Measurements from ENCODE around the gene MMP8. TPM values are rescaled to one million over a fixed set of nuclear protein-coding genes. Genes with fewer than 3 reads are reported as not detected.
"Not testable (repeated sequence)": the region's sequence is repeated elsewhere in the genome, so short reads cannot be mapped to it uniquely, and the experiment has no call there.

MMP8 gene
- polyA plus RNA-seq, 1 donor from 2014 or later: not detected

GRCh38 chr11:102733232-102733875, 8.6 kb upstream of the MMP8 start:
- H3K4me3 ChIP-seq (ENCODE audit: low read length): no peak overlapping the region
- H3K79me2 ChIP-seq (replicated peaks; ENCODE audit: insufficient read depth, low read length): no peaks in the 10 kb centered on the region
- H3K27me3 ChIP-seq (ENCODE audit: insufficient read depth, low read depth, low read length): no peaks in the 10 kb centered on the region
- H4K20me1 ChIP-seq (ENCODE audit: insufficient read depth): no peaks in the 10 kb centered on the region
- H3K4me2 ChIP-seq (ENCODE audit: low read length): no peak overlapping the region
- no peaks in the 10 kb centered on the region for H3K9me3 ChIP-seq (ENCODE audit: low read length)
- no peaks in the 10 kb centered on the region for H3F3A ChIP-seq (ENCODE audit: insufficient read depth, low read length, poor library complexity, severe bottlenecking)
- TF ChIP-seq EZH2 (IDR thresholded peaks at IDR 0.05; ENCODE audit: borderline replicate concordance, insufficient read depth, low read length, poor library complexity, severe bottlenecking) (no peak), CTCF (IDR thresholded peaks at IDR 0.05; ENCODE audit: poor library complexity, severe bottlenecking) (no peak)
- H3K9me2 ChIP-seq (ENCODE audit: insufficient read depth, low read length): no peaks in the 10 kb centered on the region
- H2AFZ ChIP-seq (ENCODE audit: low read depth, low read length): no peak overlapping the region
- H3K27ac ChIP-seq (ENCODE audit: low read length): no peak overlapping the region
- no peaks in the 10 kb centered on the region for H3K36me3 ChIP-seq (ENCODE audit: insufficient read depth, low read length)
- H3K9ac ChIP-seq (ENCODE audit: low read length): no peak overlapping the region

- H3K79me2 ChIP-seq (replicated peaks; ENCODE audit: insufficient read depth, low read length); H3F3A ChIP-seq (ENCODE audit: insufficient read depth, low read length, poor library complexity, severe bottlenecking); H3K9me3 ChIP-seq (ENCODE audit: low read length); H3K4me2 ChIP-seq (ENCODE audit: low read length); H3K4me3 ChIP-seq (ENCODE audit: low read length); H2AFZ ChIP-seq (ENCODE audit: low read depth, low read length); H3K9me2 ChIP-seq (ENCODE audit: insufficient read depth, low read length); H3K27ac ChIP-seq (ENCODE audit: low read length); H3K9ac ChIP-seq (ENCODE audit: low read length); H4K20me1 ChIP-seq (ENCODE audit: insufficient read depth); H3K27me3 ChIP-seq (ENCODE audit: insufficient read depth, low read depth, low read length); H3K36me3 ChIP-seq (ENCODE audit: insufficient read depth, low read length): not testable (repeated sequence)
Observed at GRCh38 chr11:102730944-102731343, 6.2 kb upstream of the MMP8 start.

- H3K36me3 ChIP-seq (ENCODE audit: insufficient read depth, low read length): no peaks in the 10 kb centered on the region
- no peaks in the 10 kb centered on the region for H3K27me3 ChIP-seq (ENCODE audit: insufficient read depth, low read depth, low read length)
- no peaks in the 10 kb centered on the region for H3F3A ChIP-seq (ENCODE audit: insufficient read depth, low read length, poor library complexity, severe bottlenecking)
- no peak overlapping the region for H2AFZ ChIP-seq (ENCODE audit: low read depth, low read length)
- no peaks in the 10 kb centered on the region for H3K9me2 ChIP-seq (ENCODE audit: insufficient read depth, low read length)
- H3K79me2 ChIP-seq (replicated peaks; ENCODE audit: insufficient read depth, low read length): no peaks in the 10 kb centered on the region
- H3K27ac ChIP-seq (ENCODE audit: low read length): no peak overlapping the region
- no peaks in the 10 kb centered on the region for H3K9me3 ChIP-seq (ENCODE audit: low read length)
- no peak overlapping the region for H3K4me2 ChIP-seq (ENCODE audit: low read length)
- no peak overlapping the region for H3K4me3 ChIP-seq (ENCODE audit: low read length)
- no peaks in the 10 kb centered on the region for H4K20me1 ChIP-seq (ENCODE audit: insufficient read depth)
- H3K9ac ChIP-seq (ENCODE audit: low read length): no peak overlapping the region
- no peak for TF ChIP-seq EP300 (conservative IDR thresholded peaks at IDR 0.05; ENCODE audit: poor library complexity, severe bottlenecking)
- no peak for TF ChIP-seq REST (IDR thresholded peaks at IDR 0.05; ENCODE audit: borderline replicate concordance)
- TF ChIP-seq TAF1 (IDR thresholded peaks at IDR 0.05; ENCODE audit: low read depth): no peak
- TF ChIP-seq RAD21 (conservative IDR thresholded peaks at IDR 0.05): no peak
- no peak for TF ChIP-seq EZH2 (IDR thresholded peaks at IDR 0.05; ENCODE audit: borderline replicate concordance, insufficient read depth, low read length, poor library complexity, severe bottlenecking)
- no peak for TF ChIP-seq POLR2AphosphoS5 (IDR thresholded peaks at IDR 0.05)
- TF ChIP-seq SMC3 (conservative IDR thresholded peaks at IDR 0.05; ENCODE audit: poor library complexity): no peak
- no peak for TF ChIP-seq MXI1 (conservative IDR thresholded peaks at IDR 0.05; ENCODE audit: poor library complexity, severe bottlenecking)
- TF ChIP-seq CTCF (IDR thresholded peaks at IDR 0.05; ENCODE audit: poor library complexity, severe bottlenecking): no peak
Observed at GRCh38 chr11:102729849-102730815, 5.4 kb upstream of the MMP8 start.
